AG09319 (cell line): Measurements from ENCODE around the gene POLD4.

Experiments
- DNase-seq: peaks from one replicate; pipeline ENCODE4 v3.0.0-alpha.2; 2010; ENCODE audit warnings: low read depth; ENCODE audit errors: extremely low read depth
- TF ChIP-seq, protein P1 (sequence below): IDR thresholded peaks from 2 replicates; pipeline ENCODE4 v1.5.1; 2011; ENCODE audit warnings: low read depth, mild to moderate bottlenecking, inconsistent platforms, low read length, moderate library complexity

POLD4 gene

GRCh38 chr11:67303835-67304411 lies 49.4 kb downstream of the POLD4 start:
- DNase-seq, result no peak
- TF ChIP-seq, protein P1, sequence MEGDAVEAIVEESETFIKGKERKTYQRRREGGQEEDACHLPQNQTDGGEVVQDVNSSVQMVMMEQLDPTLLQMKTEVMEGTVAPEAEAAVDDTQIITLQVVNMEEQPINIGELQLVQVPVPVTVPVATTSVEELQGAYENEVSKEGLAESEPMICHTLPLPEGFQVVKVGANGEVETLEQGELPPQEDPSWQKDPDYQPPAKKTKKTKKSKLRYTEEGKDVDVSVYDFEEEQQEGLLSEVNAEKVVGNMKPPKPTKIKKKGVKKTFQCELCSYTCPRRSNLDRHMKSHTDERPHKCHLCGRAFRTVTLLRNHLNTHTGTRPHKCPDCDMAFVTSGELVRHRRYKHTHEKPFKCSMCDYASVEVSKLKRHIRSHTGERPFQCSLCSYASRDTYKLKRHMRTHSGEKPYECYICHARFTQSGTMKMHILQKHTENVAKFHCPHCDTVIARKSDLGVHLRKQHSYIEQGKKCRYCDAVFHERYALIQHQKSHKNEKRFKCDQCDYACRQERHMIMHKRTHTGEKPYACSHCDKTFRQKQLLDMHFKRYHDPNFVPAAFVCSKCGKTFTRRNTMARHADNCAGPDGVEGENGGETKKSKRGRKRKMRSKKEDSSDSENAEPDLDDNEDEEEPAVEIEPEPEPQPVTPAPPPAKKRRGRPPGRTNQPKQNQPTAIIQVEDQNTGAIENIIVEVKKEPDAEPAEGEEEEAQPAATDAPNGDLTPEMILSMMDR, result no peak

DNA sequence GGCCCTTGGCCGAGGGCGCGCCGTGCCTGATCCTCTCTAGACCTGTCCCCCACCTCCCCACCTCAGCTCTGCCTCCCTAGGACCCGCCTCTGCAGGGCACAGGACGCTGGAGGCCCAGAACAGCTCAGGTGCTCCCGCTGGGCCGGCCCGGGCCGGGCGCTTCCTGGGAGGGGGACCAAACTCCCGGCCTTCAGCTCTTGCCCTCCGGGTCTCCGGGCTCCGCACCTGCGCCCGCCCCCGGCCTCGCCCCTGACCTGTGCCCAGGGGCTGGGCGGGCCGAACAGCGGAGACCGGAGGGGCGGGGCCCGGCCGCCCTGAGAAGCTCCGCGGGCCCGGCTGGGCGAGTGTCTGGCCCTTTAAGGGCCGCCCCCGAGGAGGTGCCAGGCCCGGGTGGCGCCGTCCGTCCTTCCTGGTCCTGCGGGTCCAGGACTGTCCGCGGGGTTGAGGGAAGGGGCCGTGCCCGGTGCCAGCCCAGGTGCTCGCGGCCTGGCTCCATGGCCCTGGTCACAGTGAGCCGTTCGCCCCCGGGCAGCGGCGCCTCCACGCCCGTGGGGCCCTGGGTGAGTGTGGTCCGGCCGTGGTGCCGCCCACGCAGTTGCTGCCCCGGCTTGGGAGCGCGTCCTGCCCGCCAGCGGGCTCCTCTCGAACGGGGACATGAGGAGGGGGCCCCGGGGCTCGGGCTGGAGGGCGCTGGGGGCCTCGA lies 50.1 kb downstream of the POLD4 start, which contains the start of gene SSH3:
TSS of gene SSH3 (plus strand) at position 399 of the 703 bp plus-strand sequence. CDS start at position 495, 96 bp downstream.
- DNase-seq, result no peak
- TF ChIP-seq, protein P1, result no peak

DNA sequence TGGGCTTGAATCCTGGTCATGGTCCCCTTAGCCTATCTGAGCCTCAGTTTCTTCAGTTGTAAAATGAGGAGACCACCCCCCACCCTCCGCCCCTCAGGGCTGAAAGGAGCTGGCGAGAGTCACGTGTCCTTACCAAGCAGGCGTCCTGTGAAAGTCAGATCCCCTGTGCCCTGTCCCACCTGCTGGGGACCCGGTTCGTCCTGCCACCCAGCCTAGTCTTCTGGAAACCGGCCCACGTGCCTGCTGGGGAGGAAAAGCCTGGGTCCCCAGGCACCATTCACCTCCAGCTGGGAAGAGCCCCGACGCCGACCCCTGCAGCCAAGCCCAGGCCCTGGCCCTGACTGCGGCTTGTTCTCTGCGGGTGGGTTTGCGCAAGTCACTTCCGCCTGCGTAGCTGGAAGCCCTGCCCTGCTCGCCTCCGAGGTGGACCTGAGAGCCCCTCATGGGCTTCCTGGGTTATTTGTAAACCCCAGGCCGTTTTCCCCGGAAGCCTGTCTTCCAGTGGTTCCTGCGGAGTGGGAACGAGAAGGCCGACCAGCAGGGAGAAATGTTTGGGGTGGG lies 50.7 kb downstream of the POLD4 start:
- TF ChIP-seq, protein P1, result no peak
- DNase-seq, result no peak

- DNase-seq, result no peak
- TF ChIP-seq, protein P1, result no peak
Measured at GRCh38 chr11:67301951-67302516, 51.3 kb downstream of the POLD4 start.

GRCh38 chr11:67301313-67301921 lies 51.9 kb downstream of the POLD4 start:
- DNase-seq, result no peak
- TF ChIP-seq, protein P1, result no peak
